NCI-H526 treated with DMSO at 0.1 percent for 48 hours (cell line): ENCODE results near the gene ADPRH.

Source experiments
- DNase-seq: peaks from one replicate; lab custom pipeline; 2025; lab: John Stamatoyannopoulos, UW

Gene ADPRH

DNA sequence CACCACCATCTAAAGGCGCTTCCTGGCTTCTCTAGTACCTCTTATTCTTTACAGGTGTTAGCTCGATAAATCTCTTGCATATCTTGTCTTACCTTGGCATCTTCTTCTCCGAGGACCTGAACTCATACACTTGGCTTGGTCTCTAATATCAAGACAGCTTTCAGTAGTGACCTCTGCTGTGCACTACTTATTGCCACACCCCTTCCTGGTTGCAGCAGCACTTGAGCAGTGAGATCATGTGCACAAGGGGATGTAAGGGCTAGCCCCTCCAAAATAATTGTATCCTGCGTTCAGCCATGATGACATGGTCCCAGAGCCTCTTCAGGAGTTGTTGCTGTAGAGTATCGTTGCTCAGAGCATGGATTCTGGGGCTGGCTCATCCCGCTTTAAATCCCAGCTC is 17.1 kb downstream of the ADPRH start:
- DNase-seq = no peak

GRCh38 chr3:119597548-119598288 is 18.4 kb downstream of the ADPRH start, which contains the start of gene PLA1A:
Gene PLA1A (plus strand): TSS chr3:119597885. CDS start chr3:119597914, 29 bp downstream.
- no peak for DNase-seq

GRCh38 chr3:119598410-119599098 is 19.3 kb downstream of the ADPRH start:
- DNase-seq = no peak

DNA sequence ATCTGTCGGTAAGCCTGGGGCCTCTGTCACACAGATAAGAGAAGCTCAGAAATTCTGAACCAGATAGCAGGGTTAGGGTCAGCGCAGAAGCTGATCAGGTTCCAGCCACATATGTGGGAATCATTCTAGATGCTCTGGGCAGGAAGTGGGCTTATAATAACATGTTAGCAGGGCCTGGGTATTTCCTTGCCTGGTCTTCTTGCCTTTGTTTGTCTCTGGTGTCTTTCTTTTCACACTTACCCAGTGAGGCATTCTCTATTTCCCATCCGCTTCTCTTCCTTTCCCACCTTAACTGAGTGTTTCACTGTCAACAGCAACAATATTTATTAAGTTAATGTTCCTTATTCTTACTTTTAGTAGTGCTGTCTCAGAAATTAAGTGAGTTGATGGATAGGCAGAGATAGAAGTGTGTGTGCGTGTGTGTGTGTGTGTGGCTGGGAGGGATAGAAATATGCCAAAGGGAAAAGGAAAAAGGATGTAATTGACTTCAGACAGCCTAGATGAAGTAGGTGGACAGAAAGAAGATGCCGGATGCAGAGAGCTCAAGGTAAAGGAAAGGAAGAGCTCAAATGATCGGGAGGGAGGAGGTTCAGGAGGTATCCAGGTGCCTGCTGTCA is 20.4 kb downstream of the ADPRH start:
- no peak for DNase-seq

- no peak for DNase-seq
Measured at GRCh38 chr3:119600732-119601131, 21.4 kb downstream of the ADPRH start.

GRCh38 chr3:119601154-119601553 is 21.9 kb downstream of the ADPRH start:
- no peak for DNase-seq

GRCh38 chr3:119602676-119603075 is 23.4 kb downstream of the ADPRH start:
- no peak for DNase-seq

GRCh38 chr3:119604878-119605277 is 25.6 kb downstream of the ADPRH start:
- DNase-seq = no peak

GRCh38 chr3:119608405-119609000 is 29.2 kb downstream of the ADPRH start:
- DNase-seq = no peak

GRCh38 chr3:119609301-119609700 is 30.0 kb downstream of the ADPRH start:
- DNase-seq = no peak

DNA sequence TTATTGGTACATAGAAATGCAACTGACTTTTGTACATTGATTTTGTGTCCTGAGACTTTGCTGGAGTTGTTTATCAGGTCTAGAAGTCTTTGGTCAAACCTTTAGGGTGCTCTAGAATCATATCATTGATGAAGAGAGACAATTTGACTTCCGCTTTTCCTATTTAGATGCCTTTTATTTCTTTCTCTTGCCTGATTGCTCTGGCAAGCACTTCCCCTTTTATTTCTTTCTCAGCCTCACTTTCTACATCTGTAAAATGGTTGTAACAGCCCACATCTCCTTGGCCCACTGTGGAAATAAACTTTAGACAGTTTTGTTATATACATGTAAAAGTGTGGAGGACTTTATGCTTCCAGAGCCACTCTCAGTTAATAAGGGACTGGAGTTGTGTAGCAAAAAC is 32.4 kb downstream of the ADPRH start:
- DNase-seq = no peak

DNA sequence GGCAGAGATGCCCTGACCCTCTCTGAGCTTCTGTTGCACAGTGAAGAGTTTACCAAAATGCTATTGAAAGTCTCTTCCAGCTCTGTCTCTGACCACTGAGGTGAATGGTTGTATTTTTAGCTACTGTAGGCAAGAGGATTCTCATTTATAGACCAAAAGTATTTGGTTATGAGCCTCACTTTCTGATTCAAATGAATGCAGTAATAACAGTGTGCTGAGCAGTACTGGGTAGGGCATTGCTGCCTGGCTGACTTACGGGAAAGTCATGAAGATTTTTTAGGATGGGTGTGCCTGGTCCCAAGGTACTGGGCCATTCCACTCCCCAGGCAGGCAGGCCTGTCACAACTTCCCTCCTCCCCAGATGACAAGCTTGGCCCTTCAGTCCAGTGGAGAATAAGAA is 33.9 kb downstream of the ADPRH start:
- no peak for DNase-seq

- no peak for DNase-seq
Measured at GRCh38 chr3:119613872-119614271, 34.6 kb downstream of the ADPRH start.

- no peak for DNase-seq
Measured at GRCh38 chr3:119616056-119616455, 36.8 kb downstream of the ADPRH start.

DNA sequence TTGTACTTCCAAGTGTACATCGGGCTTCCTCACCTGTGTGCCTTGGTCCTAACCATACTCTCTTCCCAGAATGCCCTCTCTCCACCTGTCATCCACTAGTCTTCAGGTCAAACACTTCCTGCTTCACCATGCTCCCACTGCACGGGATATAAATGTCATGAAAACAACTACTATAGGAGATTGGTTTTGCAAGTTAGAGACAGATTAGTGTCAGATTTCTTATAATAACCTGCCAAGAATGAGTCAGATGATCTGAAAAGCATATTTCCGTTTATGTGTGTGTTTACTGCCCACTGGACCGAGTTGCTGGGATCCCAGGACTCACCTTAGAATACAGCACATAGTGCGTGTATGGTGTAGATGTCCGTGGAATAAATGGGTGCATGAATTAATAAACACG is 39.8 kb downstream of the ADPRH start:
- no peak for DNase-seq

DNA sequence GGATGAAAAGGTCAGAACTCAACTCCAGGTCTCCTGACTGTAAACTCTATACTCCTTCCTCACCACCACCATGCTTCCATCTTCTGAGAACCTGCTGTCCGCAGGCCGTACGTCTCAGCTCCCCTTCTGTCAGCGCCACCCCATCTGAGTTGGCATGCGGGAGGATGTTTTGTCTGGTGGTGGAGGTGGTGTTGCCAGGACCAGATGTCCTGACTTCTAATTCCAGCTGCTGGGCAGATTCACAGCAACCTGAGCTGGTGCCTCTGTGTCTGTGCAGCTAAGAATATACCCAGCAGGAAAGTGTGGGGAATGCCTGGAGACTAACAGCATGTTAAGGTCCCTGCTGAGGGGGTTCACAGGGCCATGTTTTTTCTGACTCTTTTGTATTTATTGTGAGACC is 41.6 kb downstream of the ADPRH start:
- no peak for DNase-seq

DNA sequence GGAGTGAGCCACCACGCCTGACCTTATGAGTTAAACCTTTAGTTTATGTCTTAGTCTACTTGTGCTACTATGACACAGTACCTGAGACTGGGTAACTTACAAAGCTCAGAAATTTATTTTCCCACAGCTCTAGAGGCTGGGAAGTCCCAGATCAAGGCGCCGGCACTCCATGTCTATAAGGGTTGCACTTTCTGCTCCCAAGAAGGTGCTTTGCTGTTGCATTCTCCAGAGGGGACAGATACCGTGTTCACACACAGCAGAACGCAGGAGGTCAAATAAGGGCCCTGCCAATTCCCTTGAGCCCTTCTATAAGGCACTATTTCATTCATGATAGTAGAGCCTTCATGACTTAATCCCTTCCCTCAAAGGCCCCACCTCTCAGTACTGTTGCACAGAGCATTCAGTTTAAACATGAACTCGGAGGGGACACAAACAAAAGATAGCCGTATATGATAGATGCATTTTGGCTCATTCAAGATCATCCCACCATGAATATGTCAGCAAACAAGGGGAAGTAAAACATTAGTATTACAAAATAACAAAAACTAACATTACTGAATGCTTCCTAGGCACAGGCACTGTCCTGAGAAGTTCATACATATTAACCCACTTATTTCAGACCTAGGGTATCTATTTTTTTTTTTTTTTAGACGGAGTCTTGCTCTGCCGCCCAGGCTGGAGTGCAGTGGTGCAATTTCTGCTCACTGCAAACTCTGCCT is 44.9 kb downstream of the ADPRH start:
- DNase-seq = no peak

GRCh38 chr3:119625451-119626153 is 46.3 kb downstream of the ADPRH start:
- DNase-seq = no peak

DNA sequence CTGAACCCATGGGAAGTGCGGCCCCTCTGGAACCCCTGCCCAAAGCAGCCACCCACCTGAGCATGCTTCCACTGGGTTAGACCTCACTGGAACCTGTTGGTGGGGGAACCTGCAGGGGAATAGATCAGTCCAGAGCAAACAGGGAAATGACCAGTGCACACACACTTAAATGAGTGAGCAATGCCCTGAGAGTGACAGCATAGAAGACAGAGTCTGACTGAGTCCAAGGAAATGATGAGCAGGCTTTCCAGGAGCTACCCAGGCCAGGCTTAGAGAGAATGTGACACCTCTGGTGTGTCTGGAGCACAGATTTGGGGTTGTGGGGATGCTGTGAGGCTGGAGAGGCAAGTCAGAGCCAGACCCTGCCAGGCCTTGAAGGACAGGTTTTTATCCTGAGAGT is 46.9 kb downstream of the ADPRH start:
- DNase-seq = no peak

DNA sequence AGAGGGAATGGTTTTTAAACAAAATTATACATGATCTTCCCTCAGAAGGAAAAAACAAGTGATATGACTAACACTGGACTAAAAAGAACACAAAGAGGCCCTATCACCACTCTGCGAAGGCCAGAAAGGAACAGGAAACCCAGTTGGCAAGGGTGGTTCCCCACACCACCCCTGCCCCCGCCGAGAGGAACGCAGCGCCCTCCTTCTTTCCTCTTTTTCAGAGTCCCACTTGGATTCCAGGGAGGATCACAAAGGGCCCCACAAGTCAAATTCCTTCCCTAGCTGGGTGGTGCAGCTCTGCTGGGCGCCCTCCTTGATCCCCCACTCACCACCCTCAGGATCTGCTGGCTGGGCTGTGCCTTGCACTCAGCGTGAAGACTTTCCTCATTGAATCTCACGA is 48.2 kb downstream of the ADPRH start:
- DNase-seq = no peak

GRCh38 chr3:119628390-119628789 is 49.1 kb downstream of the ADPRH start:
- no peak for DNase-seq
